ENCODE data around the gene ARHGEF17. TPM values are rescaled to one million over a fixed set of nuclear protein-coding genes. Genes with fewer than 3 reads are reported as not detected.

ARHGEF17 gene
- total RNA-seq, 2 donors from 2014 or later, result 8.6 to 13.4 TPM

GRCh38 chr11:73412308-73412707 lies 104.2 kb downstream of the ARHGEF17 start:
- H3K9ac ChIP-seq (ENCODE audit: low read depth in 2 of 2, low read length in 2 of 2), result no peak overlapping the region
- H3K27ac ChIP-seq, result no peak overlapping the region
- H3K36me3 ChIP-seq, result no peaks in the 10 kb centered on the region
- TF ChIP-seq, protein P1, sequence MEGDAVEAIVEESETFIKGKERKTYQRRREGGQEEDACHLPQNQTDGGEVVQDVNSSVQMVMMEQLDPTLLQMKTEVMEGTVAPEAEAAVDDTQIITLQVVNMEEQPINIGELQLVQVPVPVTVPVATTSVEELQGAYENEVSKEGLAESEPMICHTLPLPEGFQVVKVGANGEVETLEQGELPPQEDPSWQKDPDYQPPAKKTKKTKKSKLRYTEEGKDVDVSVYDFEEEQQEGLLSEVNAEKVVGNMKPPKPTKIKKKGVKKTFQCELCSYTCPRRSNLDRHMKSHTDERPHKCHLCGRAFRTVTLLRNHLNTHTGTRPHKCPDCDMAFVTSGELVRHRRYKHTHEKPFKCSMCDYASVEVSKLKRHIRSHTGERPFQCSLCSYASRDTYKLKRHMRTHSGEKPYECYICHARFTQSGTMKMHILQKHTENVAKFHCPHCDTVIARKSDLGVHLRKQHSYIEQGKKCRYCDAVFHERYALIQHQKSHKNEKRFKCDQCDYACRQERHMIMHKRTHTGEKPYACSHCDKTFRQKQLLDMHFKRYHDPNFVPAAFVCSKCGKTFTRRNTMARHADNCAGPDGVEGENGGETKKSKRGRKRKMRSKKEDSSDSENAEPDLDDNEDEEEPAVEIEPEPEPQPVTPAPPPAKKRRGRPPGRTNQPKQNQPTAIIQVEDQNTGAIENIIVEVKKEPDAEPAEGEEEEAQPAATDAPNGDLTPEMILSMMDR (IDR thresholded peaks at IDR 0.05), result no peak
- H3K4me3 ChIP-seq, result no peak overlapping the region
- DNase-seq, result no peak
- H3K27me3 ChIP-seq, result no peaks in the 10 kb centered on the region
- H3K4me1 ChIP-seq, result no peaks in the 10 kb centered on the region
- intact Hi-C loops (cut with DNase I), result no loop called here
- no peaks in the 10 kb centered on the region for H3K9me3 ChIP-seq

DNA sequence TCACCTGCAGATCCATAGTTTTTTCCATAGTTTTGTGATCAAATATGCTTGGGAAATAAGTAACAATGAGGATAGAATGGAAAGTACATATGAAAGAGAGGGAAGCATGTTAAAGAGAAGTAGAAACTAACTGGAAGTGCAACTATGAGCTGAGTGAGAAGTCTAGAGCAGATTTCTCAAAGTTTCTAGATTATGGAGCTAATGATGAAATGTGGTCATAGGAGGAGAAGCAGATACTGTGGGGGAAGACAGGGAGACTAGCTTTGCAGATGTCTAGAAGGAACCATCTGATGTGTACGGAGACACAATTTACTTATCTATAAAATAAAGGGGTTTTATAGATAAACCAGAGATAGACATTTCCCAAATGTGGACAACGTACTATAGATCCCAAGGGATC lies 105.2 kb downstream of the ARHGEF17 start:
- Histone ChIP-seq H3K4me3 (no peak overlapping the region), H3K9ac (ENCODE audit: low read depth in 2 of 2, low read length in 2 of 2) (no peak overlapping the region), H3K9me3 (no peaks in the 10 kb centered on the region), H3K36me3 (no peaks in the 10 kb centered on the region), H3K27me3 (no peaks in the 10 kb centered on the region), H3K27ac (no peak overlapping the region), H3K4me1 (no peaks in the 10 kb centered on the region)
- no peak for DNase-seq
- TF ChIP-seq, protein P1 (IDR thresholded peaks at IDR 0.05), result no peak
- intact Hi-C loops (cut with DNase I), result no loop called here

GRCh38 chr11:73414977-73415651 lies 107.0 kb downstream of the ARHGEF17 start:
- Histone ChIP-seq H3K4me3 (no peak overlapping the region), H3K9ac (ENCODE audit: low read depth in 2 of 2, low read length in 2 of 2) (no peak overlapping the region), H3K9me3 (no peaks in the 10 kb centered on the region), H3K36me3 (no peaks in the 10 kb centered on the region), H3K27me3 (no peaks in the 10 kb centered on the region), H3K27ac (no peak overlapping the region), H3K4me1 (no peaks in the 10 kb centered on the region)
- DNase-seq, result no peak
- intact Hi-C loops (cut with DNase I), result no loop called here
- TF ChIP-seq, protein P1 (IDR thresholded peaks at IDR 0.05), result no peak

- TF ChIP-seq, protein P1 (IDR thresholded peaks at IDR 0.05), result no peak
- DNase-seq, result no peak
- no peaks in the 10 kb centered on the region for H3K27me3 ChIP-seq
- no peak overlapping the region for H3K27ac ChIP-seq
- intact Hi-C loops (cut with DNase I), result no loop called here
- no peaks in the 10 kb centered on the region for H3K36me3 ChIP-seq
- H3K4me3 ChIP-seq, result no peak overlapping the region
- no peaks in the 10 kb centered on the region for H3K9me3 ChIP-seq
- no peaks in the 10 kb centered on the region for H3K4me1 ChIP-seq
- no peak overlapping the region for H3K9ac ChIP-seq (ENCODE audit: low read depth in 2 of 2, low read length in 2 of 2)
These were observed 108.0 kb downstream of the ARHGEF17 start for GRCh38 chr11:73415854-73416615.

- Histone ChIP-seq H3K4me1 (no peaks in the 10 kb centered on the region), H3K9ac (ENCODE audit: low read depth in 2 of 2, low read length in 2 of 2) (no peak overlapping the region), H3K27ac (no peak overlapping the region), H3K27me3 (no peaks in the 10 kb centered on the region), H3K36me3 (no peaks in the 10 kb centered on the region), H3K4me3 (no peak overlapping the region), H3K9me3 (no peaks in the 10 kb centered on the region)
- TF ChIP-seq, protein P1 (IDR thresholded peaks at IDR 0.05), result no peak
- no peak for DNase-seq
- intact Hi-C loops (cut with DNase I), result no loop called here
These were observed 108.7 kb downstream of the ARHGEF17 start for GRCh38 chr11:73416786-73417185.

Other genes starting within 250 kb of the ARHGEF17 start
- gene FCHSD2, start 166.0 kb upstream of the ARHGEF17 start, total RNA-seq, result 10 to 100 TPM; 12.1 to 20.9 TPM
- 10 to 100 TPM; 17.6 to 27.4 TPM for gene P2RY2, start 90.0 kb upstream of the ARHGEF17 start, total RNA-seq
- 1 to 10 TPM in 1 of 2 donors, under 1 TPM in 1; 0.91 to 1.4 TPM for gene P2RY6, start 35.9 kb upstream of the ARHGEF17 start, total RNA-seq
- 1 to 10 TPM; 4.0 to 7.1 TPM for gene RELT, start 68.1 kb downstream of the ARHGEF17 start, total RNA-seq